Activated CD8-positive, alpha-beta memory T cell treated with anti-CD3 and anti-CD28 coated beads for 24 hours (primary cell): ENCODE data around the gene BCCIP.

Source experiments
- DNase-seq: peaks from one replicate; pipeline ENCODE4 v3.0.0-alpha.2; 2020

The BCCIP gene

GRCh38 chr10:125799451-125800182 is 23.7 kb upstream of the BCCIP start:
- DNase-seq: no peak

- no peak for DNase-seq
These were observed 21.8 kb upstream of the BCCIP start for GRCh38 chr10:125801574-125801973.

GRCh38 chr10:125802131-125802530 is 21.2 kb upstream of the BCCIP start:
- DNase-seq: no peak

GRCh38 chr10:125802739-125803138 is 20.6 kb upstream of the BCCIP start:
- DNase-seq: no peak

- DNase-seq: no peak
These were observed 15.3 kb upstream of the BCCIP start for GRCh38 chr10:125808047-125808446.

GRCh38 chr10:125811251-125811650 is 12.1 kb upstream of the BCCIP start:
- DNase-seq: no peak

- DNase-seq: no peak
These were observed 11.1 kb upstream of the BCCIP start for GRCh38 chr10:125812128-125812750.

GRCh38 chr10:125815764-125816163 is 7.6 kb upstream of the BCCIP start:
- DNase-seq: no peak

- DNase-seq: no peak
These were observed 6.8 kb upstream of the BCCIP start for GRCh38 chr10:125816548-125816947.

GRCh38 chr10:125817337-125817946 is 5.9 kb upstream of the BCCIP start:
- no peak for DNase-seq

GRCh38 chr10:125820701-125821100 is 2.6 kb upstream of the BCCIP start:
- no peak for DNase-seq

- peak; percentile 64 for DNase-seq
These were observed 411 bp downstream of the BCCIP start for GRCh38 chr10:125823663-125824251.

GRCh38 chr10:125824736-125825135 is 1.4 kb downstream of the BCCIP start:
- DNase-seq: no peak

GRCh38 chr10:125827133-125827532 is 3.8 kb downstream of the BCCIP start:
- no peak for DNase-seq

GRCh38 chr10:125828311-125828710 is 5.0 kb downstream of the BCCIP start:
- no peak for DNase-seq

- DNase-seq: no peak
These were observed 13.4 kb downstream of the BCCIP start for GRCh38 chr10:125836746-125837145.

GRCh38 chr10:125838802-125839575 is 15.6 kb downstream of the BCCIP start:
- DNase-seq: no peak

GRCh38 chr10:125840406-125840805 is 17.1 kb downstream of the BCCIP start:
- no peak for DNase-seq

- no peak for DNase-seq
These were observed 17.6 kb downstream of the BCCIP start for GRCh38 chr10:125840955-125841354.

- no peak for DNase-seq
These were observed 20.4 kb downstream of the BCCIP start for GRCh38 chr10:125843603-125844329.

- no peak for DNase-seq
These were observed 21.4 kb downstream of the BCCIP start for GRCh38 chr10:125844751-125845221.

- no peak for DNase-seq
These were observed 22.3 kb downstream of the BCCIP start for GRCh38 chr10:125845617-125846016.
